ENCODE measurements around the gene SCAF1.

GRCh38 chr19:49690656-49691242 is 48.7 kb downstream of the SCAF1 start, which contains the start of gene CPT1C:
- TF ChIP-seq CTCF (IDR thresholded peaks at IDR 0.05), result no peak
- no peak for TF ChIP-seq EP300 (IDR thresholded peaks at IDR 0.05)
- TF ChIP-seq POLR2A (IDR thresholded peaks at IDR 0.05), result peak; percentile 55
